H1 (cell line): ENCODE data around the gene MAGI2. TPM values are rescaled to one million over a fixed set of nuclear protein-coding genes. Genes with fewer than 3 reads are reported as not detected.

Experiments
- CTCF ChIA-PET: fragments of 300-600 bp; sonication (Branson Sonifier 250); formaldehyde crosslinking; loops from one replicate; lab custom pipeline; 2021; ENCODE audit not compliant: partially characterized antibody; lab: Charles Lee
- POLR2A ChIA-PET: fragments of 300-600 bp; sonication (Branson Sonifier 250); formaldehyde crosslinking; loops from one replicate; lab custom pipeline; 2021; ENCODE audit warnings: inconsistent platforms; ENCODE audit not compliant: partially characterized antibody; lab: Charles Lee
- DNase-seq, 2 experiments: peaks; one replicate each; pipeline versions ENCODE4 v3.0.0 to v3.0.0-alpha.2; 2010 to 2022; ENCODE audit warnings: low spot score in 2 of 2, low read depth in 1 of 2, mixed read lengths in 1 of 2
- FAIRE-seq: peaks from 2 replicates; lab custom pipeline; 2011; peaks lifted over from hg19 to GRCh38; lab: Jason Lieb, UNC
- H2AFZ ChIP-seq: 2 replicates; pipeline ENCODE4 v1.8.1; 2012; ENCODE audit warnings: low read length, inconsistent platforms
- H2AK5ac ChIP-seq: 2 replicates; pipeline ENCODE4 v1.6.1; 2013; ENCODE audit warnings: low read depth, low read length
- H2BK120ac ChIP-seq: replicated peaks from 2 replicates; pipeline ENCODE3; 2013; ENCODE audit warnings: low read depth, low read length, inconsistent platforms
- H2BK12ac ChIP-seq: 2 replicates; pipeline ENCODE4 v1.6.1; 2013; ENCODE audit warnings: low read depth, low read length
- H2BK15ac ChIP-seq: 2 replicates; pipeline ENCODE4 v1.6.1; 2013; ENCODE audit warnings: low read length
- H2BK20ac ChIP-seq: 2 replicates; pipeline ENCODE4 v1.6.1; 2013; ENCODE audit warnings: low read length
- H2BK5ac ChIP-seq: 2 replicates; pipeline ENCODE4 v1.6.1; 2013; ENCODE audit warnings: low read depth, low read length
- H3K14ac ChIP-seq: 2 replicates; pipeline ENCODE4 v1.6.1; 2013; ENCODE audit warnings: inconsistent platforms; ENCODE audit not compliant: insufficient read length
- H3K18ac ChIP-seq: 2 replicates; pipeline ENCODE4 v1.6.1; 2013; ENCODE audit warnings: low read length; ENCODE audit errors: extremely low read depth
- H3K23ac ChIP-seq: 2 replicates; pipeline ENCODE4 v1.6.1; 2013; ENCODE audit warnings: inconsistent platforms; ENCODE audit not compliant: insufficient read length
- H3K23me2 ChIP-seq: 2 replicates; pipeline ENCODE4 v1.6.1; 2013; ENCODE audit warnings: low read depth, low read length
- H3K27ac ChIP-seq: 2 replicates; pipeline ENCODE4 v1.6.1; 2011; ENCODE audit warnings: low read depth, low read length, inconsistent platforms
- H3K27me3 ChIP-seq, 4 experiments: replicated peaks in 1 of 4; 1 replicate in 1 of 4; 2 replicates in 3 of 4; pipeline versions ENCODE4 v1.6.1 to v1.8.1; 2011 to 2013; ENCODE audit warnings: low read length in 3 of 4, mild to moderate bottlenecking in 3 of 4, inconsistent platforms in 2 of 4, mixed read lengths in 2 of 4, moderate library complexity in 1 of 4; ENCODE audit not compliant: control insufficient read depth in 3 of 4, insufficient read depth in 3 of 4; ENCODE audit errors: extremely low read depth in 1 of 4
- H3K36me3 ChIP-seq, 4 experiments: 2 replicates each; pipeline versions ENCODE4 v1.6.1 to v1.8.1; 2011 to 2013; ENCODE audit warnings: mild to moderate bottlenecking in 4 of 4, low read length in 3 of 4, moderate library complexity in 2 of 4, control low read depth in 1 of 4, inconsistent platforms in 1 of 4; ENCODE audit not compliant: insufficient read depth in 4 of 4, control insufficient read depth in 2 of 4
- H3K4ac ChIP-seq: replicated peaks from 2 replicates; pipeline ENCODE3; 2013; ENCODE audit warnings: low read length, low read depth, mixed read lengths, inconsistent platforms; ENCODE audit not compliant: insufficient read length
- H3K4me1 ChIP-seq, 4 experiments: replicated peaks in 1 of 4; 1 replicate in 1 of 4; 2 replicates in 3 of 4; pipeline versions ENCODE4 v1.6.1 to v1.8.1; 2011 to 2013; ENCODE audit warnings: low read length in 3 of 4, inconsistent platforms in 2 of 4, mixed read lengths in 1 of 4; ENCODE audit not compliant: insufficient read depth in 4 of 4, control insufficient read depth in 3 of 4
- H3K4me2 ChIP-seq, 2 experiments: 2 replicates each; pipeline versions ENCODE4 v1.6.1 to v1.8.1; 2011 to 2013; ENCODE audit warnings: low read depth in 2 of 2, low read length in 2 of 2, control low read depth in 1 of 2, inconsistent platforms in 1 of 2, mild to moderate bottlenecking in 1 of 2; ENCODE audit not compliant: insufficient read depth in 1 of 2
- H3K4me3 ChIP-seq, 4 experiments: fragments of 200-600, 300-600 bp in 1 of 4; sonication (generic), shearing (Covaris generic), sonication (Bioruptor Twin) in 1 of 4; 2 replicates each; pipeline versions ENCODE4 v1.5.1 to v1.8.1; 2011 to 2016; ENCODE audit warnings: low read length in 4 of 4, low read depth in 3 of 4, control low read depth in 2 of 4, inconsistent platforms in 2 of 4, mild to moderate bottlenecking in 2 of 4, mixed read lengths in 1 of 4, moderate library complexity in 1 of 4; ENCODE audit not compliant: insufficient read depth in 2 of 4; ENCODE audit errors: extremely low read depth in 1 of 4
- H3K56ac ChIP-seq: replicated peaks from 2 replicates; pipeline ENCODE3; 2013; ENCODE audit warnings: low read depth, mild to moderate bottlenecking, mixed read lengths, low read length, inconsistent platforms; ENCODE audit not compliant: insufficient read length
- H3K79me1 ChIP-seq: 2 replicates; pipeline ENCODE4 v1.6.1; 2013; ENCODE audit warnings: low read depth, low read length, control low read depth
- H3K79me2 ChIP-seq, 2 experiments: 2 replicates each; pipeline versions ENCODE4 v1.6.1 to v1.8.1; 2012 to 2013; ENCODE audit warnings: low read length in 2 of 2, mild to moderate bottlenecking in 2 of 2, inconsistent platforms in 1 of 2; ENCODE audit not compliant: insufficient read depth in 2 of 2, control insufficient read depth in 1 of 2
- H3K9ac ChIP-seq, 4 experiments: replicated peaks in 1 of 4; 1 replicate in 1 of 4; 2 replicates in 3 of 4; pipeline versions ENCODE4 v1.6.1 to v1.8.1; 2011 to 2013; ENCODE audit warnings: low read depth in 3 of 4, low read length in 3 of 4, control low read depth in 2 of 4, mild to moderate bottlenecking in 2 of 4, moderate library complexity in 2 of 4, inconsistent platforms in 1 of 4; ENCODE audit errors: extremely low read depth in 1 of 4
- H3K9me3 ChIP-seq, 2 experiments: 2 replicates each; pipeline versions ENCODE4 v1.6.1 to v1.8.1; 2012 to 2013; ENCODE audit warnings: mild to moderate bottlenecking in 2 of 2, moderate library complexity in 2 of 2, control low read depth in 1 of 2, inconsistent platforms in 1 of 2, low read depth in 1 of 2, low read length in 1 of 2, mixed read lengths in 1 of 2; ENCODE audit not compliant: insufficient read depth in 2 of 2
- H4K20me1 ChIP-seq, 2 experiments: replicated peaks in 1 of 2; 2 replicates each; pipeline versions ENCODE3 to v1.8.1; 2011 to 2013; ENCODE audit warnings: inconsistent platforms in 2 of 2, low read length in 2 of 2, mild to moderate bottlenecking in 1 of 2; ENCODE audit not compliant: insufficient read depth in 2 of 2, control insufficient read depth in 1 of 2
- H4K5ac ChIP-seq: 2 replicates; pipeline ENCODE4 v1.6.1; 2013; ENCODE audit warnings: low read length, low read depth, mixed read lengths, inconsistent platforms; ENCODE audit not compliant: insufficient read length
- H4K8ac ChIP-seq: 2 replicates; pipeline ENCODE4 v1.8.0; 2013; ENCODE audit warnings: mild to moderate bottlenecking, moderate library complexity, low read length, inconsistent platforms; ENCODE audit not compliant: insufficient read depth; ENCODE audit errors: extremely low read depth
- H4K91ac ChIP-seq: replicated peaks from 2 replicates; pipeline ENCODE3; 2013; ENCODE audit warnings: low read length, mixed read lengths, inconsistent platforms; ENCODE audit not compliant: insufficient read length
- BCL11A ChIP-seq, 2 experiments: IDR thresholded peaks; one replicate each; pipeline ENCODE4 v1.6.1; 2011; ENCODE audit warnings: low read depth in 2 of 2, low read length in 2 of 2, mild to moderate bottlenecking in 2 of 2
- KDM4A ChIP-seq: IDR thresholded peaks from one replicate; pipeline ENCODE4 v1.7.1; 2012; ENCODE audit warnings: low read depth, mild to moderate bottlenecking, moderate library complexity, low read length, inconsistent platforms; ENCODE audit not compliant: severe bottlenecking
- WGBS, 2 experiments: shearing (Covaris generic) in 1 of 2; methylation state at CpG; one replicate each; pipeline versions ENCODE4 v1.1.6 to v1.1.7; 2013 to 2015; ENCODE audit warnings: low lambda C conversion rate in 2 of 2, mixed read lengths in 2 of 2, inconsistent platforms in 1 of 2, low coverage in 1 of 2, missing lambda C conversion rate in 1 of 2; ENCODE audit not compliant: insufficient replicate concordance in 2 of 2, insufficient coverage in 1 of 2, insufficient read length in 1 of 2; ENCODE audit errors: extremely low coverage in 1 of 2, missing lambda C conversion rate in 1 of 2; 5-methylcytosine and 5-hydroxymethylcytosine counted together
- polyA plus RNA-seq, 7 experiments: library from polyadenylated mRNA; depleted of rRNA in 3 of 7; stranded (reverse) in 5 of 7; unstranded in 2 of 7; fragments of >200 nt in 5 of 7; fragments of 200-250 nt in 2 of 7; gene quantifications; 1 replicate in 5 of 7; 2 replicates in 1 of 7; 4 replicates in 1 of 7; pipeline versions ENCODE4 v1.2.1 to v1.2.3, GENCODE V29; 2011 to 2013; ENCODE audit warnings: missing spikeins in 2 of 7, mixed read lengths in 2 of 7
- total RNA-seq: library from RNA; stranded (reverse); fragmentation: NEBNext Ultra II Directional; extraction: Animal tissue kit (Norgen Biotek cat#: 25700); gene quantifications from 2 replicates; pipeline ENCODE4 v1.2.1, GENCODE V29; 2021
- TF ChIP-seq, protein P1 (sequence below): IDR thresholded peaks from 2 replicates; pipeline ENCODE4 v1.6.1; 2012; ENCODE audit warnings: inconsistent platforms

The MAGI2 gene
- total and polyA plus RNA-seq, 2 of the 8 experiments (the other 6 are each of a cell fraction or from before 2014, with no cell fraction given) = 6.0 to 27.3 TPM

DNA sequence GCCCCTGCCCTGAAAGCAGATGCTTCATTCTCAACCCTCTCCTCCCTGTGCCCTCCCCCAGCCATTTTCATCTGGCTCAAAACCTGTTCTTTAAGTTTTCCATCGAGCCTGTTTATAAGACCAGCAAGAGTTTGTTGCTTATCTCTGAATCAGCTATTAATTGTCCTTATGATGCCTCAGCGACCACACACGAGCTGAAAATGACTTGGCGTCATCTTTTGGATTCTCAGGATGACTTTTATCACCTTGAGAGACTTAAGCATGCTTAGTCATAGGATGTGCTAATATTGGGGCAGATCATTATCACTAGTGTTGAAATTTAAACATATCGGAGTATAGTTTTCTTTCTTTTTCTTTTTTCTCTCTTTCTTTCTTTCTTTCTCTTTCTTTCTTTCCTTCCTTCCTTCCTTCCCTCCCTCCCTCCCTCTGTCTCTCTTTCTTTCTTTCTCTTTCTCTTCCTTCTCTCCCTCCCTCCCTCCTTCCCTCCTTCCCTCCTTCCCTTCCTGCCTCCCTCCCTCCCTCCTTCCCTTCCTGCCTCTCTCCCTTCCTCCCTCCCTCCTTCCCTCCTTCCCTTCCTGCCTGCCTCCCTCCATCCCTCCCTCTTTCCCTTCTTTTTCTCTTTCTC lies 1470.4 kb downstream of the MAGI2 start:
- H2BK5ac ChIP-seq = no peak overlapping the region
- H4K20me1 ChIP-seq = no peaks in the 10 kb centered on the region
- H3K4me3 ChIP-seq = no peak overlapping the region
- H2BK12ac ChIP-seq = no peak overlapping the region
- H2BK15ac ChIP-seq = no peak overlapping the region
- no peaks in the 10 kb centered on the region for H3K4me1 ChIP-seq
- POLR2A ChIA-PET = no interaction called here
- no peak for TF ChIP-seq KDM4A
- TF ChIP-seq BCL11A (IDR thresholded peaks at IDR 0.05; ENCODE audit: low read depth in 2 of 2, low read length in 2 of 2) = no peak
- TF ChIP-seq, protein P1, sequence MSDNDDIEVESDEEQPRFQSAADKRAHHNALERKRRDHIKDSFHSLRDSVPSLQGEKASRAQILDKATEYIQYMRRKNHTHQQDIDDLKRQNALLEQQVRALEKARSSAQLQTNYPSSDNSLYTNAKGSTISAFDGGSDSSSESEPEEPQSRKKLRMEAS = no peak
- TF ChIP-seq, all 59 proteins: peak for 0
- Histone ChIP-seq H3K4me2 (no peak overlapping the region), H3K23ac (no peak overlapping the region), H3K18ac (no peak overlapping the region), H2BK120ac (no peak overlapping the region), H3K36me3 (no peaks in the 10 kb centered on the region), H3K79me1 (no peaks in the 10 kb centered on the region), H2BK20ac (no peak overlapping the region), H3K9ac (no peak overlapping the region), H4K8ac (no peak overlapping the region), H3K27ac (no peak overlapping the region), H4K5ac (no peak overlapping the region), H4K91ac (no peak overlapping the region), H3K79me2 (no peaks in the 10 kb centered on the region), H3K27me3 (no peaks in the 10 kb centered on the region), H2AFZ (0 out of 2 replicates have a peak overlapping the region, but pooled peaks have one; percentile 11), H3K14ac (no peak overlapping the region), H3K4ac (no peak overlapping the region), H3K23me2 (no peaks in the 10 kb centered on the region), H3K9me3 (no peaks in the 10 kb centered on the region), H3K56ac (no peak overlapping the region), H2AK5ac (no peak overlapping the region)
- CTCF ChIA-PET = interaction anchor here (0.9 to 2.9 kb wide), 3 partner anchors 7 to 42 kb away, joined by 3 to 13 read pairs (median 3); no protein-coding TSS in a partner anchor
- WGBS, 2 experiments = 88% methylated on average over 5 of the region's 5 CpGs; no CpG with 5 or more reads in 1 of the 2 experiments
- DNase-seq (no peak), FAIRE-seq (no peak)
